GM19328 (cell line): Measurements from ENCODE around the gene FZR1.
"Not testable (repeated sequence)": the region's sequence is repeated elsewhere in the genome, so short reads cannot be mapped to it uniquely, and the experiment has no call there.

Experiments used
- ATAC-seq: cut with Tn5 transposase; IDR thresholded peaks from one replicate; pipeline ENCODE4 v1.9.1; 2021; ENCODE audit warnings: mild to moderate bottlenecking, moderate library complexity; ENCODE audit not compliant: unreplicated experiment

Gene FZR1

DNA sequence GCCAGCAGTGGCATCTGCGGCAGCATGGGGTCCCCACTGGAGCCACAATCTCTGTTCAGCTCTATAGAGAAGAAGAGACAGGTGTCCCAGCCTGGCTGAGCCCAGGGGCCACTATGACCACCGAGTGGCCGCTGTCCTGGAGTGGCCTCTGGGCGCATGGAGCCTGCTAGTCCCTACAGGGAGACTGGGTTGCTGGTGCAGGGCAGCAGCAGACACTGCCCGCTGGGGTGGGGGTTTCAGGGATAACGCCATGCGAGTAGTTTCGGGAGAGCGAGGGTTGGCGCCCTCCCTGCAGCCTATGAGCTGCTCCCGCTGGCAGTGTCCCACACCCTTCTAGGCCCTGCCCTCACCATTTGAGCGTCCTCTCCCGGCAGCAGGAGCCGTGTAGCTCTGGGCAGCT, 22.0 kb downstream of the FZR1 start:
- no peak for ATAC-seq

DNA sequence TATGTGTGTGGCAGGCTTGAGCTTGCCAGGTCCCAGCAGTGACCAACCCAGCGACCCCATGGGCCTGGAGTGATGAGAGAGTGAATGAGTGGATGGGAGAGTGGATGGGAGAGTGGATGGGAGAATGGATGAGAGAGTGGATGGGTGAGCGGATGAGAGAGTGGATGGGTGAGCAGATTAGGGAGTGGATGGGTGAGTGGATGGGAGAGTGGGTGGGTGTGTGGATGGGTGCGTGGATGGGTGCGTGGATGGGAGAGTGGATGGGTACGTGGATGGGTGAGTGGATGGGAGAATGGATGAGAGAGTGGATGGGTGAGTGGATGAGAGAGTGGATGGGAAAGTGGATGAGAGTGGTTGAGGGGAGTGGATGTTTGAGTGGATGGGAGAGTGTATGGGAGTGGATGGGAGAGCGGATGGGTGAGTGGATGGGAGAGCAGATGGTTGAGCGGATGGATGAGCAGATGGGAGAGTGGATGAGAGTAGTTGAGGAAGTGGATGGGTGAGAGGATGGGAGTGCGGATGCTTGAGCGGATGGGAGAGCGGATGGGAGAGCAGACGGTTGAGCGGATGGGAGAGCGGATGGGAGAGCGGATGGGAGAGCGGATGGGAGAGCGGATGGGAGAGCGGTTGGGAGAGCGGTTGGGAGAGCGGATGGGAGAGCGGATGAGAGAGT, 22.6 kb downstream of the FZR1 start:
- ATAC-seq, result no peak

DNA sequence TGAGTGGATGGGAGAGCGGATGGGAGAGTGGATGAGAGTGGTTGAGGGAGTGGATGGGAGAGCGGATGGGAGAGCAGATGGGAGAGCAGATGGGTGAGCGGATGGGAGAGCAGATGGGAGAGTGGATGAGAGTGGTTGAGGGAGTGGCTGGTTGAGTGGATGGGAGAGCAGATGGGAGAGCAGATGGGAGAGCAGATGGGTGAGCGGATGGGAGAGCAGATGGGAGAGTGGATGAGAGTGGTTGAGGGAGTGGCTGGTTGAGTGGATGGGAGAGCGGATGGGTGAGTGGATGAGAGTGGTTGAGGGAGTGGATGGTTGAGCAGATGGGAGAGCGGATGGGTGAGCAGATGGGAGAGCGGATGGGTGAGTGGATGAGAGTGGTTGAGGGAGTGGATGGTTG, 23.2 kb downstream of the FZR1 start:
- not testable (repeated sequence) for ATAC-seq

DNA sequence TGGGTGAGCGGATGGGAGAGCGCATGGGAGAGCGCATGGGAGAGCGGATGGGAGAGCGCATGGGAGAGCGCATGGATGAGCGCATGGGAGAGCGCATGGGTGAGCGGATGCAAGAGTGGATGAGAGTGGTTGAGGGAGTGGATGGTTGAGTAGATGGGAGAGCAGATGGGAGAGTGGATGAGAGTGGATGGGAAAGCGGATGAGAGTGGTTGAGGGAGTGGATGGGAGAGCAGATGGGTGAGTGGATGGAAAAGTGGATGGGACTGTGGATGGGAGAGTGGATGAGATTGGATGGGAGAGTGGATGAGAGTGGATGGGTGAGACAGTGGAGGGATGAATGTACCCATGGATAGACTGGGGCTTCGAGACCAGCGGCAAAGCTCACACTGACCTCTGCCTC, 24.3 kb downstream of the FZR1 start:
- no peak for ATAC-seq

DNA sequence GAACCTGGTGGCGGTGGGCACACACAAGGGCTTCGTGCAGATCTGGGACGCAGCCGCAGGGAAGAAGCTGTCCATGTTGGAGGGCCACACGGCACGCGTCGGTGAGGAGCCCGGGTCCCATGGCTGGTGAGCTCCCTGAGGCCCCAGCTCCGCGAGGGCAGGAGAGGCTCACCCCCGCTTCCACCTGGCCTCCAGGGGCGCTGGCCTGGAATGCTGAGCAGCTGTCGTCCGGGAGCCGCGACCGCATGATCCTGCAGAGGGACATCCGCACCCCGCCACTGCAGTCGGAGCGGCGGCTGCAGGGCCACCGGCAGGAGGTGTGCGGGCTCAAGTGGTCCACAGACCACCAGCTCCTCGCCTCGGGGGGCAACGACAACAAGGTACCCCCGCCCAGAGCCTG, 25.6 kb downstream of the FZR1 start:
- ATAC-seq, result no peak

DNA sequence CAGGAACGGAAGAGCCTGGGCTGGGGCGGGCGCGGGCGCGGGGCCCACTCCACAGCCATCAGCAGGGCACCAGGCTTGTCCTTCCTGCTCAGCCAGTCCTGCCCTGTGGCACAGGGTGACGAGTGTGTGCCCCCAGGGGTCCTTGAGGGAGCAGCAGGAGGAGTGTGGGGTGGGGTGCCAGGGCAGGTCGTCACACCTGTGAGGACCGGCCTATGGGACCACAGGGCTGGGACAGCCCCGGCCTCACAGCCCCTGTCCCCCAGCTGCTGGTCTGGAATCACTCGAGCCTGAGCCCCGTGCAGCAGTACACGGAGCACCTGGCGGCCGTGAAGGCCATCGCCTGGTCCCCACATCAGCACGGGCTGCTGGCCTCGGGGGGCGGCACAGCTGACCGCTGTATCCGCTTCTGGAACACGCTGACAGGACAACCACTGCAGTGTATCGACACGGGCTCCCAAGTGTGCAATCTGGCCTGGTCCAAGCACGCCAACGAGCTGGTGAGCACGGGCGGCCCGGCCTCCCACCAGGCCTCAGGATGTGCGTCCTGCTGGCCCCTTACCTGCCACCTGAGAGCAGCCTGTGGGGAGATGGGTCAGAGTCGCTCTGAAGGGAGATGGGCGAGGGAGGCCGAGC, 26.2 kb downstream of the FZR1 start:
- no peak for ATAC-seq

DNA sequence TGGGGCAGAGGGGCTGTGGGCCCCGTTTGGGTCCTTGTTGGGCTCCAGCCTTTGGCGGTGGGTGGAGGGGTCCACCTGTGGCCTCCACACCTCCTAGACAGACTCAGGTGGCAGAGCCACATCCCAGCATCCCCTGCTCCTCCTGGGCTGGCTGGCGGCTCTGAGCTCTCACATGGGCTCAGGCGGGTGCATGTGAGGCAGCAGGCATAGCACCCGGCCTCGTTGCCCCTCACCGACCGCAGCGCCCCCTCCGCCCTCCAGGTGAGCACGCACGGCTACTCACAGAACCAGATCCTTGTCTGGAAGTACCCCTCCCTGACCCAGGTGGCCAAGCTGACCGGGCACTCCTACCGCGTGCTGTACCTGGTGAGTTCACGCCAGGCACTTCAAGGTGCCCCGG, 26.9 kb downstream of the FZR1 start:
- no peak for ATAC-seq

DNA sequence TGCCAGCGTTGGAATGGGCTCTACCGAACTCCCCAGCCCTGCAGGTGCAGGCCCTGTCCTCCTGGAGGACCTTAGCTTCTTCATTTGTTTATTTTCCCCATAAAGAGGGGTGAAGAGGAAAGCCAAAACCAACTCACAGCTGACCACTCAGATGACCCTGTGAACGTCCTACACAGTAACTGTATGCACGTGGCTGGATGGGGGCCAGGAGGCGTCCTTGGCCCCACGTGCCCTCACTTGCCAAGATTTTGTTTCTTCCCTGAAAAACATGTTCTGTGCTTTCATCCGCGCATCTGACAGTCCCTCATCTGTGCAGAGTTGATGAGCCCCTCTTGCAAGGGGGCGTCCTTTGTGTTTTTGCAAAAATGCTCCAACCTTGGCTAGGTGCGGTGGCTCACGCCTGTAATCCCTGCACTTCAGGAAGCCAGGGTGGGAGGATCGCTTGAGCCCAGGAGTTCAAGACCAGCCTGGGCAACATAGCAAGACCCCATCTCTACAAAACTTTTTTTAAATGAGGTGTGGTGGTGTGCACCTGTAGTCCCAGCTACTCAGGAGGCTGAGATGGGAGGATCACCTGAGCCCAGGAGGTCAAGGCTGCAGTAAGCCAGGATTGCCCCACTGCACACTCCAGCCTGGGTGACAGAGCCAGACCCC, 27.6 kb downstream of the FZR1 start:
- no peak for ATAC-seq

DNA sequence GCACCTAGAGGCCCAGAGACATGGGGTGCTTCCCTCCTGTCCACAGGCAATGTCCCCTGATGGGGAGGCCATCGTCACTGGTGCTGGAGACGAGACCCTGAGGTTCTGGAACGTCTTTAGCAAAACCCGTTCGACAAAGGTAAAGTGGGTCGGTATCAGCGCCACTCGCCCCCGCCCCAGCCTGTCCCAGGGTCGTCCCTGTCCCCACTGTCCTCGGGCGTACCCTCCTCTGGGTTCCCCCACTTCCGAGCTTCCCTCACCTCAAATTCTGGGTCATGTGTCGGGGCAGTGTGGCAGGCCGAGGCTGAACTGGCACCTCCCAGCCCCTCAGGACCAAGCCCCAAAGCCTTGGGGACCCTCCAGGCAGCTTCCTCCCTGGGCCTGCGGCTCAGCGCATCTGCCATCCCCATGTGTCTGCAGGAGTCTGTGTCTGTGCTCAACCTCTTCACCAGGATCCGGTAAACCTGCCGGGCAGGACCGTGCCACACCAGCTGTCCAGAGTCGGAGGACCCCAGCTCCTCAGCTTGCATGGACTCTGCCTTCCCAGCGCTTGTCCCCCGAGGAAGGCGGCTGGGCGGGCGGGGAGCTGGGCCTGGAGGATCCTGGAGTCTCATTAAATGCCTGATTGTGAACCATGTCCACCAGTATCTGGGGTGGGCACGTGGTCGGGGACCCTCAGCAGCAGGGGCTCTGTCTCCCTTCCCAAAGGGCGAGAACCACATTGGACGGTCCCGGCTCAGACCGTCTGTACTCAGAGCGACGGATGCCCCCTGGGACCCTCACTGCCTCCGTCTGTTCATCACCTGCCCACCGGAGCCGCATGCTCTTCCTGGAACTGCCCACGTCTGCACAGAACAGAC, 28.5 kb downstream of the FZR1 start:
- ATAC-seq, result no peak

DNA sequence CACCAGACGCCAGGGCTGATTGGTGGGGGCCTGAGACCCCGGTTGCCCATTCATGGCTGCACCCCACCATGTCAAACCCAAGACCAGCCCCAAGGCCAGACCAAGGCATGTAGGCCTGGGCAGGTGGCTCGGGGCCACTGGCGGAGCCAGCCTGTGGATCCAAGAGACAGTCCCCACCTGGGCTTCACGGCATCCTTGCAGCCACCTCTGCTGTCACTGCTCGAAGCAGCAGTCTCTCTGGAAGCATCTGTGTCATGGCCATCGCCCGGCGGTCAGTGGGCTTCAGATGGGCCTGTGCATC, 29.1 kb downstream of the FZR1 start:
- ATAC-seq, result no peak

DNA sequence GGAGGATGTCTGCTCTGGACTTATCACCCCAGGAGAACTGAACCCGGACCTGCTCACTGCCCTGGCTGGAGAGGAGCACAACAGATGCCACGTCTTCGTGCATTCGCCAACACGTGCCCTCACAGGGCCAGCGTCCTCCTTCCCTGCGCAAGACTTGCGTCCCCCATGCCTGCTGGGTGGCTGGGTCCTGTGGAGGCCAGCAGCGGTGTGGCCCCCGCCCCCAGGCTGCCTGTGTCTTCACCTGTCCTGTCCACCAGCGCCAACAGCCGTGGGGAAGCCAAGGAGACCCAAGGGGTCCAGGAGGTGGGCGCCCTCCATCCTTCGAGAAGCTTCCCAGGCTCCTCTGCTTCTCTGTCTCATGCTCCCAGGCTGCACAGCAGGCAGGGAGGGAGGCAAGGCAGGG, 29.5 kb downstream of the FZR1 start:
- ATAC-seq, result no peak

DNA sequence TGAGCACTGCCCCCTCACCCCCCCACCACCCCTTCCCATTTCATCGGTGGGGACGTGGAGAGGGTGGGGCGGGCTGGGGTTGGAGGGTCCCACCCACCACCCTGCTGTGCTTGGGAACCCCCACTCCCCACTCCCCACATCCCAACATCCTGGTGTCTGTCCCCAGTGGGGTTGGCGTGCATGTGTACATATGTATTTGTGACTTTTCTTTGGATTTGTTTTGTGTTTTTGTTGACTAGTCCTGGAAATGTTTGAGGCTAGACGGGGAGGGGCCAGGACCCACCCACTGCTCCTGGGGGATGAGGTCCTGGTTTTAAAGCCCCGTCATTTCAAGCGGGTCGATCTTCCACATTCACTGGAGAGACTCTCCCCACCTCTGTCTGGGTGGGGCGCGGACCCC, 29.9 kb downstream of the FZR1 start:
- ATAC-seq, result no peak

DNA sequence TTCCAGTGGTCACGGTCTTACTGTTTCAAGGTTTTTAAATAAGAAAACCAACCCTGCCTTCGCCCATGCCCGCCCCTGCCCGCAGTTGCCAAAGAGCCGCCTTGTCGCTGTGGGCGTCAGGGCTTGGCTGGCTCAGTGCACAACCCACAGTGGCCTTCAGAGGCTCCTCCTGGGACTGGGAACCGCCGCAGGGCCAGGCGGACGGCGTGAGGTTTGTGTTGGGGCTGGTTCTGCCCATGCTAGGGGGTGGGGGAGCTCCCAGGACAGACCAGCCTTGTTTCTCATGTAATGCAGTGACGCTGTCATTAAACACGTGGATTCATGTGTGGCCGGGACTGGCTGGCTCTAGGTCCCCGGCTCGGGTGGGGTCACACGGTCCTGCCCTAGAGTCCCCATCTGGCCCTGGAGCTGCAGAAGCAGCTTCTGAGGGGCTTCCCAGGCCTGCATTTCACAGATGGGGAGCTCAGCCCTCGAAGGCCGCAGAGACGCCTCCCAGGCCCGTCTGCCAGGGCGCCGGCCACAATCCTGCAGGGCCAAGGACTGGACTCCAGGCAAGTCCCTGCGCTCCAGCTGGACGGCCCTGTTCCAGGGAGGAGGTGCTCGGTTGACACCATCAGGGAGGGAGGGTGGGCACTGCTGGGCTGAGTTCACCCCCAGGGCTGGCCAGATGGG, 30.5 kb downstream of the FZR1 start:
- no peak for ATAC-seq

DNA sequence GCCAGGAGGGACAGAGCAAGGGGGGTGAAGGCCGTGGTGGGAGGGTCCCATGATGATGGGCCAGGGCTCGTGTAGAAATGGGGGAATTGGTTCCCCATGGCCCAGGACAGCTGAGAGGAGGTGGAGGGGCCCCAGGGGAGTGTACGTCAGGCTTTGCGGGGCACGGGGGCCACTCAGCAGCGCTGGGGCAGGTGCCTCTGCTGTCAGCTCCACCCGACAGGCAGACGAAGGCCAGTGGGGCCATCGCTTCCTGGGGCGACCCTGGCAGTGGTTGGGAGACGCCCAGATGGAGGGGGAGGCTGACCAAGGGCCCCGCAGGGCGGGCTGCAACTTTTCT, 31.0 kb downstream of the FZR1 start:
- ATAC-seq, result no peak

DNA sequence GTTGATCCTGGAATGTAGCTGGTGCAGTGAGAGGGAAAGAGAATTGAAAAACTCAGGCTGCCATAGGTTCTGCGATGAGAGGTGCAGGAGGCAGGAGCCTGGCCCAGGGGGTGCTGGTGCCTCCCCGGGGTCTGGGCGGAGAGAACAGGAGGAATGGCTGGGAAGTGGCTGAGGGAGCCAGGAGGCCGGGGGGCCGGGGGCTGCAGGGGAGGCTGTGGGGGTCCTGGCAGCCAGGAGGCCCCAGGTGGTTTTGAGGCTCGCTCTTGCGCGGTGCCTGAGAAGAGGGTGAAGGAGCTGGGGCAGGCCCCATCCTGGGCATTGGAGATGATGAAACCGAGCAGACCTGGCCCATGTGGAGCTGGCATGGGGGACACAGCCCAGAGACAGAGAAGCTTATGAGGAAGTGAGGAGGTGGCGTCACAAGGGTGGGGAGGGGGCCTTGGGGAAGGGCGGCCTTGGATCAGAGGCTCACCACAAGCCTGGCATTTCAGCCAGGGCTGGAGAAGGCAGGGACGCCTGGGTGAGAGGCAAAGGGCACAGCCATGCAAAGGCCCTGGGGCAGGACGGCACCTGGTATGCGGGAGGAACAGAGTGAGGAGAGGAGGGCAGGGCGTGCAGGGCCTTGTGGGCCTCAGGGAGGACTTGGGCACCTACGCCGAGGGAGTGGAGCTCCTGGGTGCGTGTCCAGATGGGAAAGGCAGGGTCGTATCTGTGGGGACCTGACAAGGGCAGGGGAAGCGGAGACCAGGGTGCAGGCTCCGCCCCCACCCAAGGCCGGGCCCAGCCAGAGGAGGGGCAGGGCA, 31.5 kb downstream of the FZR1 start:
- no peak for ATAC-seq

DNA sequence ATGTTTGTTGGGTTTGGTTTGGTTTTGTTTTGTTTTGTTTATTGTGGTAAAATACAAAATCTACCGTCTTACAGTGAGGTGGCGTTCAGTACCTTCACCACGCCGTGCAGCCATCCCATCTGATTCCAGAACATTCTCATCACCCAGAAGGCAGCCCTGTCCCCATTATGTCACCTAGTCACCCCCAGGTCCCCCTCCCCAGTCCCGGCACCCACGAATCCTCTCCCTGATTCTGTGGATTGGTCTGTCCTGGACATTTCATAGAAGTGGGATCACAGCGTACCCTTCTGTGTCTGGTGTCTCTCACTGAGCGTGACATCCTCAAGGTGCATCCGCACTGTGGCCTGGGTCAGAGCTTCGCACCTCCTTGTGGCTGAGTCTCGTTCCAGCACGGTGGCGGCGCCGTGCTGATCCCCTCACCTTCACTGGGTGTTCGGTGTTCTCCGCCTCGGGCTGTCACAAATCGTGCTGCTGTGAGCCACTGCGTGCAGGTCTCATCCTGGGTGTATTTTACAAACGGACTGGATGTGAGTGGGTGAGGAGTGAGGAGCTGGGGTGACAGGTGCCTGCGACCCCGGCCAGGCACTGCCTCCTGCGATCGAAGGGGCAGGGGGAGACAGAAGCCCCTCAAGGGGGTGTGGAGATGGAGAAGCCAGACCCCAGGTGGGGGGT, 32.3 kb downstream of the FZR1 start:
- ATAC-seq, result no peak

DNA sequence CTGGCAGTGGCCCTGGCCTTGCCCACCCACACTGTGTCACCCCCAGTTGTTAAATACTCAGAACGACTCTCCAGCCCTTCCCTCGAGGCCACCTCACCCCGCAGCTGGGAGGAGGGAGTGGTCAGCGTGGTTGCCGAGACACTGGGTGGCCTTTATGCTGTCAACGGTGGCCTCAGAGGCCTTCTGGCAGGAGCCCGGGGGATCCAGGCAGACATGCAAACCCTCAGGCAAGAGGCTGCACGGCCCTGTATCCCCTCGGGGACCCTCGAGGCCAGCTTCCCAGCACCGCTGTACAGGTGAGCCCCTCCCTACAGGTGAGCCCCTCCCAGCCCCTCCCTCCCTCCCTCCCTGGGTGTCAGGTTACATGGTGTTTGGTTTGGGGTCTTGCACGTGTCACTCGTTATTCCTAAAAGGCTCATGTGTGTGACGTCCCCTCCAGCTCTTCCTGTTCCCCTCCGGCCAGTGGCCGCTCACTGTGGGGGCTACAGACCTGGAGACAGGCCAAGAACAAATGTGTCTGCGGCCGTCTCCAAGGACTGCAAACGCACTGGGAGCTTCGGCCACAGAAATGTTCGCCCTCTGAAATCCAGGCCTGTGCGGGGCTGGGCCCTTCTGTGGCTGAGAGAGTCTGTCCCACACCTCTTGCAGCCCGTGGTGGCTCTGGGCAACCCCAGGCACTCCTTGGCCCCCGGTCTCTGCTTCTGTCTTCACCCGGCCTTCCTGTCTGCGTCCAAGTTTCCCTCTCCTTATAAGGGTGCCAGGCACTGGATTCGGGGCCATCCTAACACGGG, 33.0 kb downstream of the FZR1 start, which contains the start of gene TEKTIP1:
TSS of gene TEKTIP1 (plus strand) at position 210 of the 791 bp plus-strand sequence. CDS start at position 214, 4 bp downstream.
- no peak for ATAC-seq

DNA sequence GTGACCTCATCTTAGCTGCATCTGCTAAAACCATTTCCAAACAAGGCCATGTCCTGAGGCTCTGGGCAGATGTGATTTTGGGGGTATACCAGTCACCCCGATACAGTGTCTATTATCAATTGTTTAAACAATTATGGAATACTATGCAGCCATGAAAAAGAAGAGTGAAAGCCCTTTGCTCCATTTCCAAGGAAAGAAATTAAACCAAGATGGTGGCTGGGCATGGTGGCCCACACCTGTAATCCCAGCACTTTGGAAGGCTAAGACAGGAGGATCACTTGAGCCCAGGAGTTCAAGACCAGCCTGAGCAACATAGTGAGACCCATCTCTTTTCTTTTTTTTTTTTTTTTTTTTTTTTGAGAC, 33.6 kb downstream of the FZR1 start:
- no peak for ATAC-seq
